Stimulated activated effector memory CD8-positive, alpha-beta T cell treated with anti-CD3 and anti-CD28 coated beads, Interleukin-12 subunit alpha, Interleukin-12 subunit beta, amount 100 ng/mL, for 72 hours (primary cell): ENCODE data around the gene RSPH1.

Source experiments
- ATAC-seq: fragments of 150-1000 bp; cut with Tn5 transposase; 2 replicates; pipeline ENCODE4 v1.10.0; 2021
- DNase-seq, 2 donors: peaks; one replicate each; pipeline ENCODE4 v3.0.0; 2021 to 2022; ENCODE audit warnings: low spot score in 2 of 2
- H3K27ac Mint-ChIP-seq: one replicate; pipeline ENCODE4 v1.8.0; 2022; ENCODE audit warnings: mild to moderate bottlenecking, mixed read lengths
- H3K36me3 Mint-ChIP-seq: one replicate; pipeline ENCODE4 v1.8.0; 2022; ENCODE audit warnings: mild to moderate bottlenecking, mixed read lengths
- H3K4me1 Mint-ChIP-seq: one replicate; pipeline ENCODE4 v1.8.0; 2022; ENCODE audit warnings: mixed read lengths
- H3K4me3 Mint-ChIP-seq: one replicate; pipeline ENCODE4 v1.8.0; 2022; ENCODE audit warnings: mild to moderate bottlenecking, mixed read lengths
- H3K9me3 Mint-ChIP-seq: one replicate; pipeline ENCODE4 v1.8.0; 2022; ENCODE audit warnings: mixed read lengths

RSPH1 gene

DNA sequence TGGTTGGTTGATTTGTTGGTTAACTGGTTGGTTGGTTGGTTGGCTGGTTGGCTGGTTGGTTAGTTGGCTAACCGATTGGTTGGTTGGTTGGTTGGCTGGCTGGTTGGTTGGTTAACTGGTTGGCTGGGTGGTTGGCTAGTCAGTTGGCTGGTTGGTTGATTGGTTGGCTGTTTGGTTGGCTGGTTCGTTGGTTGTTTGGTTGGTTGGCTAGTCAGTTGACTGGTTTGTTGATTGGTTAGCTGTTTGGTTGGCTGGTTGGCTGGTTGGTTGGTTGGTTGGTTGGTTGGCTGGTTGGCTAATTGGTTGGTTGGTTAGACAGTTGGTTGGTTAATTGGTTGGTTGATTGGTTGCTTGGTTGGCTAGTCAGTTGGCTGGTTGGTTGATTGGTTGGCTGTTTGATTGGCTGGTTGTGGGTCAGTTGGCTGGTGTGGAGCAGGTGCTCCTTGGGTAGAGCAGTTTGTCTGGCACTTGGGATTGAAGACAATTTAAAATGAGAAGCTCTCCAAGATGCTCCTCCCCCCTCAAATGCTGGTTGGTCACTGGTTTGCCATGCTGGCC, 6.9 kb downstream of the RSPH1 start:
- no peaks in the 10 kb centered on the region for H3K4me1 Mint-ChIP-seq
- no peaks in the 10 kb centered on the region for H3K36me3 Mint-ChIP-seq
- H3K27ac Mint-ChIP-seq = no peak overlapping the region
- no peak for DNase-seq
- no peaks in the 10 kb centered on the region for H3K9me3 Mint-ChIP-seq
- H3K4me3 Mint-ChIP-seq = no peak overlapping the region
- no peak for ATAC-seq

DNA sequence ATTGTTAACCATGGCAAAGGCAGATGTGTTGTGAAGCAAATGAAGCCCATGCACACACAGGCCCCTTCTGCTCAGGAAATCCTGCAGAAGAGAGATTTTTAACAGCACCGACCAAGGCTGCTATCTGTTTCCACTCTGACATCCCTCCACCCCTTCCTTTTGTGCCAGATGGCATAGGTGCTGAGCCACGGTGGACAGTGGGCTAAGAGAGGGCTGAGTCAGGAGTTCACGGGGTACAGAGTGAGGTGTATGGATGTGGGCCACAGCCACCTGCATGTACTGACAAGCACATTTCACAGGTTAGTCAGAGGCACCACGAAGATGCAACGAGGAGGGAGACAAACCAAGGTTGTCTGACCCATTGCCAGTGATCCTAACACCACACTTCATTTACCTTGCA, 9.5 kb downstream of the RSPH1 start:
- Mint-ChIP-seq H3K36me3 (no peaks in the 10 kb centered on the region), H3K27ac (no peak overlapping the region), H3K9me3 (no peaks in the 10 kb centered on the region), H3K4me1 (no peaks in the 10 kb centered on the region), H3K4me3 (no peak overlapping the region)
- DNase-seq (no peak), ATAC-seq (peak; percentile 50)

DNA sequence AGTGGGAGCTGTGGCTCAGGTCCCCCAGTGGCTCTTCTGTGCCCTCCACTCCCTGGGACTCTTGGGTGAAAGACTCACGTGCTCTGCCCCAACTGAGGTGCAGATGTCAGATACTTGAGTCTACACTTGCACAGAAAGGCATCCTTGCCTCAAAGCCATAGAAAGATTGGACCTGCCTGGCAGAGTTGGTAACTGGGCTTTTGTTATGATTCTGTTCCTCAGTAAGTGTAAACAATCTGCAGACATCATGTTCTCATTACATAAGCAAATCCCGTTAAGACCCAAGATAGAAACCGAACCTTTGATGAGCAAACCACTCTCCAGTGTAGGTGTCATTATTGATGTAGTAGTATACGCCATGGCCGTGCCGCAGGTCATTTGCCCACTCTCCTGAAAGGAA, 10.0 kb downstream of the RSPH1 start:
- no peak overlapping the region for H3K4me3 Mint-ChIP-seq
- H3K36me3 Mint-ChIP-seq = no peaks in the 10 kb centered on the region
- no peak for DNase-seq
- no peaks in the 10 kb centered on the region for H3K9me3 Mint-ChIP-seq
- no peak overlapping the region for H3K27ac Mint-ChIP-seq
- no peak for ATAC-seq
- H3K4me1 Mint-ChIP-seq = no peaks in the 10 kb centered on the region

DNA sequence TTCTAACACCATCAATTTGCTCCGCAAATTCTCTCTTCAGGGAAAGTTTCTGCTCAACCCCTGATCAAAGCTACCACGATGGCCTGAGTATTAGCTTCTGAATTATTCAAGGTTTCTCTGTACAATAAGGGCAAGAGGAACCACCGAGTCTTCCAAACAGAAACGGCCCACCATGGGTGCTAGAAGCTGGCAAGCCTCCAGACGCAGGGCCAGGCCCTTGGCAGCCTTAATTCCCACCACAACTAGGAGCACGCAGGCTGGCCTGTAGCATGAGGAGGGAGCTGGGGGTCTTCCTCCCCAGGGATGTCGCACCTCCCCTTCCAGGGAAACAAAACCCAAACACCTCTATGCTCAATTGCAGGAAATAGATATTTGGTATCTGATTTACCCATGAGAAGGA, 11.1 kb downstream of the RSPH1 start:
- Mint-ChIP-seq H3K4me3 (no peak overlapping the region), H3K27ac (no peak overlapping the region), H3K4me1 (no peaks in the 10 kb centered on the region), H3K9me3 (no peaks in the 10 kb centered on the region), H3K36me3 (no peaks in the 10 kb centered on the region)
- ATAC-seq = no peak
- DNase-seq = no peak

DNA sequence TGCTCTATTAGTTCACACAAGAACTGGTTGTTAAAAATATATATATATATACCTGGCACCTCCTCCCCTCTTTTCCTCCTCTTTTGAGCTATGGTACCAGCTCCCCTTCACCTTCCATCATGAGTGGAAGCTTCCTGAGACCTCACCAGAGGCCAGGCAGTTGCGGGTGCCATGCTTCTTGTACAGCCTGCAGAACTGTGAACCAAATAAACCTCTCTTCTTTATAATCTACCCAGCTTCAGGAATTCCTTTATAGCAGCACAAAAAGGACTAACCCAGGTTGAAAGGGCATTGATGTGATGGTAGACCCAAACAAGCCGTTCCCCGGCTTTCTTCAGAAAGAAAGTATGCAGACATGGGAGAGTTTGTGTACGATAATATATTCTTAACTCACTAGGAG, 14.9 kb downstream of the RSPH1 start:
- no peaks in the 10 kb centered on the region for H3K9me3 Mint-ChIP-seq
- no peaks in the 10 kb centered on the region for H3K36me3 Mint-ChIP-seq
- no peak overlapping the region for H3K4me3 Mint-ChIP-seq
- ATAC-seq (no peak), DNase-seq (no peak)
- H3K4me1 Mint-ChIP-seq = no peaks in the 10 kb centered on the region
- H3K27ac Mint-ChIP-seq = no peak overlapping the region

DNA sequence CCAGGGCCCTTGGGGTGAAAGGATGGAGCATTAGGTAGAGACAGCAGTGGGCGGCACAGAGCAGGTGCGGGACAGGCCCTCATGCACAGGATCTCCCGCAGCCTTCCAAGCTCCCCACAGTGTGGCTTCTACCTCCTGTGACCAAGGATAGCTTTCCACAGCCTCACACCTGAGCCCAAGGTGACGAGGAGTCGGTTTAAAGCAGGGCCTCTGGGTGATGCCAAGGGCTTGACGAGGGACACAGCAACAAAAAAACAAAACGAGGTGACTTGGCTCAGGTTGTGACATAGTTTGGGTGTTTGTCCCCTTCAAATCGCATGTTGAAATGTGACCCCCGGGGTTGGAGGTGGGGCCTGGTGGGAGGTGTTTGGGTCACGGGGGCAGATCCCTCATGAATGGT, 15.3 kb downstream of the RSPH1 start:
- H3K4me1 Mint-ChIP-seq = no peaks in the 10 kb centered on the region
- H3K4me3 Mint-ChIP-seq = no peak overlapping the region
- no peak overlapping the region for H3K27ac Mint-ChIP-seq
- ATAC-seq (no peak), DNase-seq (no peak)
- no peaks in the 10 kb centered on the region for H3K36me3 Mint-ChIP-seq
- H3K9me3 Mint-ChIP-seq = no peaks in the 10 kb centered on the region

DNA sequence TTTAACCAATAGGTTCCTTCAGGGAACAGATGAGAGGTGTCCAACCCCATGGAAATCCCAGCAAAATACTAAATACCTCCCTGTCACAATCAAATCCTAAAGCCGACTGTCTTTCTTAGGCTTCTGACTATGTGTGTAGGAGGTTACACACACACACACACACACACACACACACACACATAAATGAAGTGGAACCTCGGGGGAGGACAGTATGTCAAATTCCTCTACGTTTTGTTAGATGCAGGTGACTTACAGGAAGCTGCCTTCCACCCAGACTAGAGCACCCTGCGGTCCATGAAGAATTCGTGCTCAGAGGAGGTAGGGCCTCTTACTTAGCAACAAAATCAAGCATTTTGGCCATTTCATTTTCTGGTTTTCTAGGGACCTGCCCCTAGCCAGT, 16.4 kb downstream of the RSPH1 start:
- ATAC-seq (no peak), DNase-seq (no peak)
- Mint-ChIP-seq H3K9me3 (no peaks in the 10 kb centered on the region), H3K4me1 (peaks cover under 1% of the 10 kb centered on the region), H3K27ac (no peak overlapping the region), H3K4me3 (no peak overlapping the region), H3K36me3 (no peaks in the 10 kb centered on the region)

DNA sequence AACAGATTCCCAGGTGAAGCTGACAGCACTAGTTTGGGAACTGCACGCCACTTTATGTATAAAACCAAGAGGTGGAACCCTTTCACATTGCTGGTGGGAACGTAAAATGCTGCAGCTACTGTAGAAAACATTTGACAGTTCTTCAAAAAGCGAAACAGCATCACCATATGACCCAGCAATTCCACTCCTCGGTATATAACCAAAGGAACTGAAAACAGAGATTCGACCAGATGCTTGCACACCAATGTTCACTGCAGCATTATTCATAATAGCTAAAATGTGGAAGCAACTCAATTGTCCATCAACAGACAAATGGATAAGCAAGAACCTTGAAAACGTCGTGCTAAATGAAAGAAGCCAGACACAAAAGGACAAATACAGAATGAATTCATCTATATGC, 17.5 kb downstream of the RSPH1 start:
- DNase-seq = no peak
- Mint-ChIP-seq H3K4me1 (peaks cover 8% of the 10 kb centered on the region), H3K4me3 (no peak overlapping the region), H3K27ac (no peak overlapping the region), H3K36me3 (no peaks in the 10 kb centered on the region), H3K9me3 (no peaks in the 10 kb centered on the region)
- no peak for ATAC-seq

DNA sequence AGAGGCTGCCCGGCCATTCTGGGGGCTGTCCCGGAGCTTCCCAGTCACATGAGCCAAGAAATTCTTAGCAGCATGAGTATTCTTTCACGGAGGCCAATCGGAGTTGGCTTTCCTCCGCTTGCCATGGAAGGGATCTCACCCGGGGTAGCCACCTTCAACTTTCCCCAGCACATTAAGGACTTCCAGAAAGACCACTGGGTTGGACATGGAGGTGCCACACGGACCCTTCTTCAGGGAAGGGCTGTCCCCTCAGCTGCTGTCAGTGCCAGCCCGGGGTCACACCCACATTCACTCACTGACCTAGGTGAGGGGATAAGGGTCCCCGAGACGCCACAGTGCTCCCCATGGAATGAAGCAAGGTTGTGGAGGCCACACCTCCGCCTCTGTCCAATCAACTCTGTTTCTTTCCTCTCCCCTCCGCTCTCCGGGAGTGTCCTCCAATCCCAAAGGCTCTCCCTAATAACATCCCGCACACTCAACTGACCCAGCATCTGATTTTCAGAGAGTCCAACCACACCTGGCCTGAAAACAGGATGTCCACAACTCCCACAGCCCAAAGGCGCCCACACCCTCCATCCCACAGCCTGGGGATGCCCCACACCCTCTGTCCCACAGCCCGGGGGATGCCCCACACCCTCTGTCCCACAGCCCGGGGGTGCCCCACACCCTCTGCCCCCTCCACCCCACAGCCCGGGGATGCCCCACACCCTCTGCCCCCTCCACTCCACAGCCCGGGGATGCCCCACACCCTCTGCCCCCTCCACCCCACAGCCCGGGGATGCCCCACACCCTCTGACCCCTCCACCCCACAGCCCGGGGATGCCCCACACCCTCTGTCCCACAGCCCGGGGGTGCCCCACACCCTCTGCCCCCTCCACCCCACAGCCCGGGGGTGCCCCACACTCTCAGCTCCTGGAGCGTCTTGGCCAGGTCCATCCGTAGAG, 19.4 kb downstream of the RSPH1 start:
- H3K27ac Mint-ChIP-seq = no peak overlapping the region
- no peak overlapping the region for H3K4me3 Mint-ChIP-seq

DNA sequence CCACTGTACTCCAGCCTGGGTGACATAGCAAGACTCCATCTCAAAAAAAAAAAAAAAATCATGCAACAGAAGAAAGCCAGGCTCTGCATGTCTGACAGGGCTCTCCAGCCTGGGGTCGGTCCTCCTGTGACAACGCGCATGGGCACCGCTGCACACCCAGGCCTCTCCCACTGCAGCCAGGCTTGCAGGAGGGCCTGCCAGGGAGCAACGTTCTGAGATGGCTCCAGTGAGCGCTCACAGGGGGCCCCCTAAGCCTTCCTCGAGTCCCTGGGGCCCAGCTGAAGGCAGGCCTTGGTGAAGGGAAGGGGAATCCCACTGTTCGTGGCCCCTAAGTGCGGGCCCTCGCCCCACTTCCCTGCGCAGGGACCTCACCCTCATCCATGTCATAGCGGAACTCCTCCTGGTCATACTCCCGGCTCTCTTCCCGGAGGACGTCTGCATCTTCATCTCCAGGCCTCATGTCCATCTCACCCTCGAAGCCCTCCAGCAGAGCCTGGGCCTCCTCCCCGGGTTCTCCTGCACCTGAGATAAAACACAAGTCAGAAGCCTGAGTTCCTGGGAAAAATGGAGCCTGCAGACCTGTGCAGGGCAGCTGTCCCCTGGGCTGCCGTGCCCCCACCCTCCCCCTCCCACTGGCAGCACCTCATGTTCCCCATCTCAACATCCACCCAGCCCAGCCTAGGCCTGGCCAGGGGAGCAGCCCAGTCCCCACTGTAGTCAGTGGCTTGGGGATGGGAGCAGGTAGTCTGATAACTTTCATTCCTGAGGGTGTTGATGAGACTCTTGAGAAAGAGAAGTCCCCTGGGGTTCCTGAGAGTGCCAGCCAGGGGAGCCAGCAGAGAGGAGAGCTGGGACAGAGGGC, 20.3 kb downstream of the RSPH1 start:
- DNase-seq = no peak
- Mint-ChIP-seq H3K9me3 (no peaks in the 10 kb centered on the region), H3K4me3 (no peak overlapping the region), H3K4me1 (peaks cover 8% of the 10 kb centered on the region), H3K36me3 (no peaks in the 10 kb centered on the region), H3K27ac (no peak overlapping the region)
- peak; percentile 9 for ATAC-seq

More for the DNA sequence above, 19.4 kb downstream of the RSPH1 start:
- Mint-ChIP-seq H3K4me1 (peaks cover 8% of the 10 kb centered on the region), H3K9me3 (no peaks in the 10 kb centered on the region), H3K36me3 (no peaks in the 10 kb centered on the region)
- no peak for DNase-seq
- ATAC-seq = no peak

DNA sequence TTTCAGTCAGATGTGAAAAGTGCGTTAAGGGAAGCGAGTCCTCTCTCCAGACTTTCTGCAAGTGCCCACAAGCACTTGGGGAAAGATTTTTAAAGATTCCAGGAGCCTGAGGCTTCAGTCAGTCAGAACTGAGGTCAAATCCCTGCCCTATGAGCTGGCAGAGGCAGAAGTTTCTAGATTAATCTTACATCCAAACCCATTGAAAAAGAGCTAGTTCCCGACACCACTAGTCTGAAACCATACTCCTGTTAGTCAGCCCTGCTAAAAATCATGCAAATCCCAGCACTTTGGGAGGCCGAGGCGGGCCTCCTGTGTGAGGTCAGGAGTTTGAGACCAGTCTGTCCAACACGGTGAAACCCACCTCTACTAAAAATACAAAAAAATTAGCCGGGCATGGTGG, 21.0 kb downstream of the RSPH1 start:
- no peak for DNase-seq
- Mint-ChIP-seq H3K4me1 (peaks cover 8% of the 10 kb centered on the region), H3K4me3 (no peak overlapping the region), H3K27ac (no peak overlapping the region), H3K9me3 (no peaks in the 10 kb centered on the region), H3K36me3 (no peaks in the 10 kb centered on the region)
- ATAC-seq = no peak

DNA sequence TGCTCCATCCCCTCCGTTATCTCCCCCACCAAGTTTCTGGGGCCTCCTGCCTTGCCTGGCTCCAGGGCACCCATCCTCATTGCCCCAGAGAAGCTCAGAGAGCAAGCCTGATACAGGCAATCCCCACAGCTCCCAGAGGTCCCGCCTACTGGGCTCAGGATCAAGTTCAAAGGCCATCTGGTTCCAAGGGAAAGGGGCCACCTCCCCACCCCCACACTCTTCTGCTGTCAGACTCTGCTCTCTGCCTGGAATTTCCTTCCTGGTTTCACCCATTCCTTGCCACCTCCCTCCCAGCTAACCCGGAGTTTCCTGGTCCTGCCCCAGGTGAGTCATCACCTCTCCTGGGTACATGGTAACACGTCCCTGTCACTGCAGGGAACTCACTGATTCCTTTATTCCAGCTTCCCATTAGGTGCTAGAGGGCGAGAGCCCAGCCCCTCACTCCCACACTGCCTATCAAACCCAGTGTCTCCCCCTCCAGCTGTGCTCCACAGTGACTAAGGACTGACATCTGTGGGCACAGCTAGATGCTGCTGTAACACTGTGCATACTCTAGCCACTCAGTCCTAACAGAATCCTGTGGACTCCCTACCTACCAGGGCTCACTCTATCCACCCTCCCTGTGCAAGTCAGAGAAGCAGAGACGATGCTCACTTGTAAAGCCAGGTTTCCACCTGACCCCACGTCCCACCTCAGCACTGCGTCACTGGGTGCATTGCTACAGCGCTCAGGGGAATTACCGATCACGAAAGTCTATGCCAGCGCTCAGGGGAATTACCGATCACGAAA, 21.8 kb downstream of the RSPH1 start:
- ATAC-seq (peak; percentile 60), DNase-seq (no peak)
- peak overlapping the region; percentile 64 for H3K27ac Mint-ChIP-seq
- no peaks in the 10 kb centered on the region for H3K9me3 Mint-ChIP-seq
- peaks cover 8% of the 10 kb centered on the region for H3K4me1 Mint-ChIP-seq
- H3K4me3 Mint-ChIP-seq = no peak overlapping the region
- H3K36me3 Mint-ChIP-seq = no peaks in the 10 kb centered on the region

DNA sequence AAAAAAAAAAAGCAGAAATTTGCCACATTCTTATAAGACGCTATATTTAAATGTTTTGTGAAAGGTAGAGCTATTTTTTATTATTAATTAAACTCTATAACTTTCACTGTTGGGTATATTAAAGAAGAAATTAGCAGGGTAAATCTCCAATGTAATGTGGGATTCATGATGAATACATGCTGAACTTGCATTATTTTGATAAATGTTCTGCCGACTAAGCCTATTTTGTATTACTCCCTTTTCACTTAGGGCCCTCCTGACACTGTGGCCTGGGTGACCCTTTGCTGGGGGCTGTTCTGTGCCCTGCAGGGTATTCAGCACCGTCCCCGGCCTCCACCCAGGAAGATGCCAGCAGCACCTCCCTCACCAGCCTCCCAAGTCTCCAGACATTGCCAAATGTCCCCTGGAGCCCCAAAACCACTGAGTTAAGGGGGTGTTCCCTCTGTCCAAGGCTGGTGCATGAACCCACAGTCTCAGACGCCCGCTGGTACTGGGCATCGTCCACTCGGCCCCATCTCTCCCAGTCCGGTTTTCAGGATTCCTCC, 22.5 kb downstream of the RSPH1 start:
- DNase-seq = no peak
- H3K9me3 Mint-ChIP-seq = no peaks in the 10 kb centered on the region
- no peak overlapping the region for H3K4me3 Mint-ChIP-seq
- no peak for ATAC-seq
- peaks cover 8% of the 10 kb centered on the region for H3K4me1 Mint-ChIP-seq
- no peaks in the 10 kb centered on the region for H3K36me3 Mint-ChIP-seq
- H3K27ac Mint-ChIP-seq = peak overlapping the region; percentile 64

DNA sequence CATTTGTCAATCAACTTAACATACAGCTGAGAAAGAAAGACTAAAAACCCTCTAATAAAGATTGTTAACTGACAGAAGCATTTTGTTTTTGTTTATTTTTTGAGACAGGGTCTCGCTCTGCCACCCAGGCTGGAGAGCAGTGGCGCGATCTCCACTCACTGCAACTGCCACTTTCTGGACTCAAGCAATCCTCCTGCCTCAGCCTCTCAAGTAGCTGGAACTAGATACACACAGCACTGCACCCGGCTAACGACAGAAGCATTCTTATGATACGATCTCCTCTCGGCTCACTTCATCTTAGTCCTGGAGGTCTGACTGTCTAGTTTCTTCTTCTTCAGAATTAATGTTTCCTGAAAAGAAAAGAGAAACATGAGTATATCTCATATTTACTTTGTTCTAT, 23.5 kb downstream of the RSPH1 start:
- ATAC-seq (no peak), DNase-seq (no peak)
- Mint-ChIP-seq H3K9me3 (no peaks in the 10 kb centered on the region), H3K27ac (no peak overlapping the region), H3K4me3 (no peak overlapping the region), H3K36me3 (no peaks in the 10 kb centered on the region), H3K4me1 (peaks cover 10% of the 10 kb centered on the region)
